PC-3 (cell line): Measurements from ENCODE around the gene GPR152.

ENCODE experiments used
- CTCF ChIP-seq: fragments of 300-600 bp; sonication (generic); conservative IDR thresholded peaks from 2 replicates; pipeline ENCODE4 v1.5.1; 2017; ENCODE audit warnings: antibody characterized with exemption, low read depth, mild to moderate bottlenecking, low read length
- EZH2 ChIP-seq: fragments of 300-600 bp; sonication (generic); IDR thresholded peaks from one replicate; pipeline ENCODE4 v1.6.1; 2017; ENCODE audit warnings: antibody characterized with exemption, mild to moderate bottlenecking, low read length; ENCODE audit not compliant: unreplicated experiment

- TF ChIP-seq CTCF: no peak
- no peak for TF ChIP-seq EZH2
Observed at GRCh38 chr11:67445515-67445914, 7.0 kb downstream of the GPR152 start.
